K562 (cell line): ENCODE results near the gene DAZAP1. TPM values are rescaled to one million over a fixed set of nuclear protein-coding genes. Genes with fewer than 3 reads are reported as not detected.

Source experiments
- ATAC-seq: fragments of 200-7000 bp; cut with Tn5 transposase; 3 replicates; pipeline ENCODE4 v1.9.1; 2020; ENCODE audit warnings: moderate library complexity
- BruUV-seq: library from RNA; stranded (reverse); fragments of 400-500 nt; replicated peaks from 2 replicates; lab custom pipeline; 2021; lab: Mats Ljungman, UMichigan
- CTCF ChIA-PET: fragments of 300-600 bp; formaldehyde crosslinking; extraction: SDS; loops from one replicate; lab custom pipeline; 2021; ENCODE audit warnings: low intra/inter-chr PET ratio; lab: Yijun Ruan, JAX
- POLR2A ChIA-PET: fragments of 300-600, 350-650 bp; sonication (Branson Sonifier 250); formaldehyde crosslinking; extraction: SDS; loops from one replicate; lab custom pipeline; 2021; ENCODE audit warnings: antibody characterized with exemption, inconsistent platforms; lab: Yijun Ruan, JAX
- DNase-seq, 4 experiments: peaks; one replicate each; pipeline versions ENCODE4 v3.0.0 to v3.0.0-alpha.2; 2011 to 2018; ENCODE audit warnings: low spot score in 3 of 4, mixed read lengths in 3 of 4; ENCODE audit errors: extremely low read depth in 1 of 4
- FAIRE-seq: peaks from 2 replicates; lab custom pipeline; 2011; peaks lifted over from hg19 to GRCh38; lab: Jason Lieb, UNC
- H2AFZ ChIP-seq: 2 replicates; pipeline ENCODE4 v1.6.0; 2011; ENCODE audit warnings: low read depth, low read length, control low read depth, inconsistent platforms
- H3K27ac ChIP-seq: fragments of 200-600 bp; 3 replicates; pipeline ENCODE4 v1.8.0; 2011; ENCODE audit warnings: low read depth, mild to moderate bottlenecking, control low read depth, inconsistent platforms, low read length, moderate library complexity, mixed read lengths; ENCODE audit errors: extremely low read depth
- H3K27me3 ChIP-seq, 2 experiments: fragments of 300-600 bp in 1 of 2; 2 replicates in 1 of 2; 3 replicates in 1 of 2; pipeline versions ENCODE4 v1.6.0 to v1.8.0; 2011; ENCODE audit warnings: inconsistent platforms in 2 of 2, low read length in 2 of 2, mild to moderate bottlenecking in 1 of 2, mixed read lengths in 1 of 2, moderate library complexity in 1 of 2; ENCODE audit not compliant: control insufficient read depth in 2 of 2, insufficient read depth in 2 of 2
- H3K36me3 ChIP-seq: fragments of 300-600 bp; 3 replicates; pipeline ENCODE4 v1.8.0; 2011; ENCODE audit warnings: mild to moderate bottlenecking, low read length, inconsistent platforms; ENCODE audit not compliant: control insufficient read depth, insufficient read depth
- H3K4me1 ChIP-seq, 2 experiments: fragments of 200-600 bp in 1 of 2; replicated peaks in 1 of 2; 2 replicates in 1 of 2; 3 replicates in 1 of 2; pipeline versions ENCODE4 v1.5.1 to v1.8.0; 2011; ENCODE audit warnings: inconsistent platforms in 2 of 2, low read length in 2 of 2, mild to moderate bottlenecking in 1 of 2, mixed read lengths in 1 of 2, moderate library complexity in 1 of 2; ENCODE audit not compliant: control insufficient read depth in 2 of 2, insufficient read depth in 2 of 2
- H3K4me2 ChIP-seq: 2 replicates; pipeline ENCODE4 v1.6.1; 2011; ENCODE audit warnings: low read length, control low read depth, inconsistent platforms, mixed read lengths; ENCODE audit not compliant: insufficient read depth
- H3K4me3 ChIP-seq: fragments of 200-600 bp; sonication (generic), shearing (Covaris generic); 2 replicates; pipeline ENCODE4 v1.5.1; 2016; ENCODE audit warnings: control low read depth, inconsistent platforms
- H3K79me2 ChIP-seq: fragments of 200-600 bp; 3 replicates; pipeline ENCODE4 v1.8.0; 2011; ENCODE audit warnings: low read length, inconsistent platforms; ENCODE audit not compliant: control insufficient read depth, insufficient read depth
- H3K9ac ChIP-seq, 2 experiments: 2 replicates each; pipeline versions ENCODE4 v1.6.0 to v1.6.1; 2011; ENCODE audit warnings: low read depth in 2 of 2, low read length in 2 of 2, control low read depth in 1 of 2, inconsistent platforms in 1 of 2, mild to moderate bottlenecking in 1 of 2, mixed read lengths in 1 of 2; ENCODE audit not compliant: insufficient read depth in 1 of 2
- H3K9me1 ChIP-seq: one replicate; pipeline ENCODE4 v1.6.0; 2011; ENCODE audit warnings: inconsistent platforms, mild to moderate bottlenecking, low read length, moderate library complexity; ENCODE audit not compliant: control insufficient read depth, insufficient read depth
- H3K9me3 ChIP-seq: replicated peaks from 2 replicates; pipeline ENCODE4 v1.5.1; 2011; ENCODE audit warnings: low read depth, low read length, inconsistent platforms; ENCODE audit not compliant: control insufficient read depth, insufficient read depth
- H4K20me1 ChIP-seq: replicated peaks from 2 replicates; pipeline ENCODE4 v1.6.1; 2011; ENCODE audit warnings: low read length, inconsistent platforms, mixed read lengths; ENCODE audit not compliant: control insufficient read depth, insufficient read depth
- BRD9 ChIP-seq: fragments of 450-650 bp; IDR thresholded peaks from 2 replicates; pipeline ENCODE4 v1.6.1; 2018; ENCODE audit warnings: low read depth; ENCODE audit not compliant: partially characterized antibody
- CREB1 ChIP-seq, 2 experiments: sonication (generic) in 1 of 2; formaldehyde crosslinking in 1 of 2; IDR thresholded peaks; 2 replicates each; pipeline versions ENCODE4 v1.6.1 to v1.8.0; 2012 to 2022; ENCODE audit warnings: inconsistent platforms in 1 of 2, mild to moderate bottlenecking in 1 of 2, missing genetic modification reagents in 1 of 2, moderate library complexity in 1 of 2
- ELF2 ChIP-seq: fragments of 250-450 bp; sonication (Bioruptor Pico); IDR thresholded peaks from 2 replicates; pipeline ENCODE4 v1.5.0; 2021; ENCODE audit warnings: mild to moderate bottlenecking
- MED1 ChIP-seq: sonication (generic); formaldehyde crosslinking; IDR thresholded peaks from 2 replicates; pipeline ENCODE4 v1.8.1; 2023; ENCODE audit warnings: missing genetic modification reagents, borderline replicate concordance
- PPARD ChIP-seq: fragments of 250-450 bp; sonication (Bioruptor Pico); IDR thresholded peaks from 2 replicates; pipeline ENCODE4 v1.8.0; 2022; ENCODE audit warnings: inconsistent platforms, mild to moderate bottlenecking, moderate library complexity
- TAF7 ChIP-seq: fragments of 450-650 bp; IDR thresholded peaks from 2 replicates; pipeline ENCODE4 v1.6.1; 2016; ENCODE audit warnings: missing genetic modification characterization, missing compliant biosample characterization
- WGBS: fragments of 100-300 bp; shearing (Covaris generic); methylation state at CpG from one replicate; pipeline ENCODE4 v1.1.6; 2016; ENCODE audit warnings: low coverage, mixed read lengths; ENCODE audit not compliant: insufficient coverage; ENCODE audit errors: missing lambda C conversion rate; 5-methylcytosine and 5-hydroxymethylcytosine counted together
- in situ Hi-C: fragments of 300-500 bp; cut with MboI; formaldehyde crosslinking; loops from 4 replicates; pipeline ENCODE4 v1.15.0; 2018; ENCODE audit warnings: inconsistent platforms, mixed read lengths
- intact Hi-C: fragments of 100-400 bp; cut with micrococcal nuclease; formaldehyde crosslinking; loops from 2 replicates; pipeline ENCODE4 v1.14.2; 2022
- polyA plus RNA-seq, 8 experiments: library from polyadenylated mRNA; depleted of rRNA in 4 of 8; stranded (reverse) in 5 of 8; unstranded in 3 of 8; fragments of >200 nt; fragmentation: Nextera tagmentation in 2 of 8; fragmentation: Illumina TruSeq in 1 of 8; extraction: Ambion mirVana in 2 of 8; extraction: Trizol in 1 of 8; gene quantifications; 2 replicates each; pipeline versions ENCODE4 v1.2.1 to v1.2.3, GENCODE V29; 2011 to 2014; ENCODE audit warnings: inconsistent platforms in 1 of 8, missing spikeins in 1 of 8
- total RNA-seq, 7 experiments: library from RNA; depleted of rRNA in 6 of 7; stranded (reverse); fragments of >200 nt in 6 of 7; fragmentation: Illumina TruSeq in 2 of 7; extraction: Trizol in 2 of 7; gene quantifications; 2 replicates each; pipeline versions ENCODE4 v1.2.1 to v1.2.3, GENCODE V29; 2011 to 2021; ENCODE audit warnings: low replicate concordance in 1 of 7
- TF ChIP-seq, protein P1 (sequence below): fragments of 450-650 bp; IDR thresholded peaks from 2 replicates; pipeline ENCODE4 v1.6.1; 2018; ENCODE audit not compliant: partially characterized antibody
- TF ChIP-seq, protein P2 (sequence below): IDR thresholded peaks from 2 replicates; pipeline ENCODE4 v1.6.1; 2014; ENCODE audit warnings: antibody characterized with exemption

The DAZAP1 gene
- total and polyA plus RNA-seq, 9 of the 15 experiments (the other 6 are each of a cell fraction or from before 2014, with no cell fraction given) = 10.8 to 289 (median 142) TPM

DNA sequence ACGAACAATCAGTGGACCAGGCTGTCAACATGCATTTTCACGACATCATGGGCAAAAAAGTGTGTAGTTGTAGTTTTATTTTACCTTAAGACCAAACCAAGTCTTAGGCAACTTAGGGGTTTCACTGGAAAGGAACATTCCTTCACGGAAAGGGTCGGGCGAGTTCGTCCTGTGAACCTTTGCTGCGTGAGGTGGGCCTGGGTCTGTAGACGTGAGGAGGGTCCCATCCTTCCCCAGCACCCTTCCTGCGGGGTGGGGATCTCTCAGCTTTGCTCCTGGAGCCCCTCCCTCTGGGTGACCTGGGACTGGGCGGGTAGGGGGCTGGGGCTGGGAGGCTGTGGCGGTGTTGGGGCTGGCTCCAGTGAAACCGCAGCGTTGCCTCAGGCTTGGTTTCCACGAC, 18.5 kb downstream of the DAZAP1 start:
- Histone ChIP-seq H3K36me3 (peaks cover 94% of the 10 kb centered on the region), H3K4me1 (peaks cover 0 to 57% of the 10 kb centered on the region in 2 experiments; a peak in 2 of 5 replicates), H3K9ac (no peak overlapping the region), H3K27me3 (no peaks in the 10 kb centered on the region), H3K4me2 (no peak overlapping the region), H4K20me1 (peaks cover 10% of the 10 kb centered on the region; the same call in 1 of the 2 replicates), H3K79me2 (peaks cover 55% of the 10 kb centered on the region), H3K9me3 (no peaks in the 10 kb centered on the region), H3K4me3 (no peak overlapping the region), H3K27ac (no peak overlapping the region), H3K9me1 (peaks cover 4% of the 10 kb centered on the region), H2AFZ (no peak overlapping the region)
- ChIA-PET CTCF (no interaction called here), POLR2A (interaction anchor here (1.5 kb wide), 2 partner anchors 9 to 14 kb away, joined by 3 to 5 read pairs; no protein-coding TSS in a partner anchor)
- ATAC-seq (no peak), FAIRE-seq (no peak), DNase-seq (no peak)
- intact Hi-C loops = no loop called here
- TF ChIP-seq BRD9 = no peak
- TF ChIP-seq, protein P1, sequence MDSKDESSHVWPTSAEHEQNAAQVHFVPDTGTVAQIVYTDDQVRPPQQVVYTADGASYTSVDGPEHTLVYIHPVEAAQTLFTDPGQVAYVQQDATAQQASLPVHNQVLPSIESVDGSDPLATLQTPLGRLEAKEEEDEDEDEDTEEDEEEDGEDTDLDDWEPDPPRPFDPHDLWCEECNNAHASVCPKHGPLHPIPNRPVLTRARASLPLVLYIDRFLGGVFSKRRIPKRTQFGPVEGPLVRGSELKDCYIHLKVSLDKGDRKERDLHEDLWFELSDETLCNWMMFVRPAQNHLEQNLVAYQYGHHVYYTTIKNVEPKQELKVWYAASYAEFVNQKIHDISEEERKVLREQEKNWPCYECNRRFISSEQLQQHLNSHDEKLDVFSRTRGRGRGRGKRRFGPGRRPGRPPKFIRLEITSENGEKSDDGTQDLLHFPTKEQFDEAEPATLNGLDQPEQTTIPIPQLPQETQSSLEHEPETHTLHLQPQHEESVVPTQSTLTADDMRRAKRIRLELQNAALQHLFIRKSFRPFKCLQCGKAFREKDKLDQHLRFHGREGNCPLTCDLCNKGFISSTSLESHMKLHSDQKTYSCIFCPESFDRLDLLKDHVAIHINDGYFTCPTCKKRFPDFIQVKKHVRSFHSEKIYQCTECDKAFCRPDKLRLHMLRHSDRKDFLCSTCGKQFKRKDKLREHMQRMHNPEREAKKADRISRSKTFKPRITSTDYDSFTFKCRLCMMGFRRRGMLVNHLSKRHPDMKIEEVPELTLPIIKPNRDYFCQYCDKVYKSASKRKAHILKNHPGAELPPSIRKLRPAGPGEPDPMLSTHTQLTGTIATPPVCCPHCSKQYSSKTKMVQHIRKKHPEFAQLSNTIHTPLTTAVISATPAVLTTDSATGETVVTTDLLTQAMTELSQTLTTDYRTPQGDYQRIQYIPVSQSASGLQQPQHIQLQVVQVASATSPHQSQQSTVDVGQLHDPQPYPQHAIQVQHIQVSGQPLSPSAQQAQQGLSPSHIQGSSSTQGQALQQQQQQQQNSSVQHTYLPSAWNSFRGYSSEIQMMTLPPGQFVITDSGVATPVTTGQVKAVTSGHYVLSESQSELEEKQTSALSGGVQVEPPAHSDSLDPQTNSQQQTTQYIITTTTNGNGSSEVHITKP = peak; percentile 52
- TF ChIP-seq TAF7 (tag) = no peak
- TF ChIP-seq PPARD (CRISPR knock-in tag) = no peak
- TF ChIP-seq ELF2 = no peak
- TF ChIP-seq MED1 = no peak
- TF ChIP-seq CREB1 (IDR thresholded peaks at IDR 0.05) = no peak
- no peak for TF ChIP-seq CREB1 (CRISPR knock-in tag; IDR thresholded peaks at IDR 0.05)
- TF ChIP-seq, protein P2, sequence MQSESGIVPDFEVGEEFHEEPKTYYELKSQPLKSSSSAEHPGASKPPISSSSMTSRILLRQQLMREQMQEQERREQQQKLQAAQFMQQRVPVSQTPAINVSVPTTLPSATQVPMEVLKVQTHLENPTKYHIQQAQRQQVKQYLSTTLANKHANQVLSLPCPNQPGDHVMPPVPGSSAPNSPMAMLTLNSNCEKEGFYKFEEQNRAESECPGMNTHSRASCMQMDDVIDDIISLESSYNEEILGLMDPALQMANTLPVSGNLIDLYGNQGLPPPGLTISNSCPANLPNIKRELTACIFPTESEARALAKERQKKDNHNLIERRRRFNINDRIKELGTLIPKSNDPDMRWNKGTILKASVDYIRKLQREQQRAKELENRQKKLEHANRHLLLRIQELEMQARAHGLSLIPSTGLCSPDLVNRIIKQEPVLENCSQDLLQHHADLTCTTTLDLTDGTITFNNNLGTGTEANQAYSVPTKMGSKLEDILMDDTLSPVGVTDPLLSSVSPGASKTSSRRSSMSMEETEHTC = no peak
- in situ Hi-C loops = no loop called here
- 95% methylated on average over 11 of the region's 14 CpGs for WGBS
- BruUV-seq = TSS peak; percentile 11
